ENCODE measurements around the gene GARNL3. TPM values are rescaled to one million over a fixed set of nuclear protein-coding genes. Genes with fewer than 3 reads are reported as not detected.

GARNL3 gene
- total RNA-seq, 1 donor from 2014 or later: 3.3 TPM

DNA sequence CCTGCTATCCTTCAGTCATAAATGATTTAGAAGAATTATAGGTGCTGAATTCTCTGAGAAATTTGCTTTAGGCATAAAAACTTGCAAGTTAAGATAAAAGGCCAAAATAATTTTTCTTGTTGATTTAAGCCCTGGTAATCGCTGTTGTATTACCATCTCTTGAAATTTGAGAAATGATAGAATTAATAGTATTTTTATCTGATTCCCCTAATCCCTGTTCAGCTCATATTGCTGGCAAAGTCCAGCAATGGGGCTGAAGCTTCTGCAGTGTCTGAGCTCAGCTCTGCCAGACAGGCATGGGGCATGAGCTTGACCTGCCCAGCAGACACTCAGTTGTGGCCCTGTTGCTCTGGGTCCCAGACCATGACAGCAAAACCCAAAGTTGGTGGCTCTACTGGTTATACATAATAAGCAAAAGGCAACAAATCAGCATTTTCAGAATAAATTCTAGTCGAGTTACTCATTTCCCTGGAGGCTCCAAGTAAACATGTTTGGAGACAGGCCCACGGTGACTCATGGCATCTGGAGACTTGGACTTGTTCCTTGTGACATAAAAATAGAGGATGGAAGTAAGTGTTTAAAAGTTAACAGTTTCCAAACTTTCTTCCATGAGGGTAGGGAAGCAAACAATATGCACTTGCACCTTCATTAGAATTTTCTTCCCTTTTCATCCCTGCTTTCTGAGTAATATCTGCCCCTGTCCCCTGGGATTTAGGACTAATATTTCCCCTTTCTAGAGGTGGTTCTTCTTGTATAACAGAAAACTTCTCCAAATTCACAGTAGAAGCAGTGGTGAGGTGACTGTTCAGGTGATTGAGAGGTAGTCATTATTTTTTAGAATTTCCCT is 72.2 kb downstream of the GARNL3 start:
- H3K4me3 Mint-ChIP-seq (ENCODE audit: unreplicated experiment): no peak overlapping the region
- peaks cover 2% of the 10 kb centered on the region for H3K27me3 Mint-ChIP-seq (ENCODE audit: unreplicated experiment)
- H3K4me1 Mint-ChIP-seq (ENCODE audit: unreplicated experiment): no peaks in the 10 kb centered on the region
- H3K36me3 Mint-ChIP-seq (ENCODE audit: low read depth, unreplicated experiment): no peaks in the 10 kb centered on the region
- TF ChIP-seq, protein P1, sequence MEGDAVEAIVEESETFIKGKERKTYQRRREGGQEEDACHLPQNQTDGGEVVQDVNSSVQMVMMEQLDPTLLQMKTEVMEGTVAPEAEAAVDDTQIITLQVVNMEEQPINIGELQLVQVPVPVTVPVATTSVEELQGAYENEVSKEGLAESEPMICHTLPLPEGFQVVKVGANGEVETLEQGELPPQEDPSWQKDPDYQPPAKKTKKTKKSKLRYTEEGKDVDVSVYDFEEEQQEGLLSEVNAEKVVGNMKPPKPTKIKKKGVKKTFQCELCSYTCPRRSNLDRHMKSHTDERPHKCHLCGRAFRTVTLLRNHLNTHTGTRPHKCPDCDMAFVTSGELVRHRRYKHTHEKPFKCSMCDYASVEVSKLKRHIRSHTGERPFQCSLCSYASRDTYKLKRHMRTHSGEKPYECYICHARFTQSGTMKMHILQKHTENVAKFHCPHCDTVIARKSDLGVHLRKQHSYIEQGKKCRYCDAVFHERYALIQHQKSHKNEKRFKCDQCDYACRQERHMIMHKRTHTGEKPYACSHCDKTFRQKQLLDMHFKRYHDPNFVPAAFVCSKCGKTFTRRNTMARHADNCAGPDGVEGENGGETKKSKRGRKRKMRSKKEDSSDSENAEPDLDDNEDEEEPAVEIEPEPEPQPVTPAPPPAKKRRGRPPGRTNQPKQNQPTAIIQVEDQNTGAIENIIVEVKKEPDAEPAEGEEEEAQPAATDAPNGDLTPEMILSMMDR (IDR thresholded peaks at IDR 0.05; ENCODE audit: unreplicated experiment): no peak
- no peak overlapping the region for H3K27ac Mint-ChIP-seq (ENCODE audit: unreplicated experiment)
- no peaks in the 10 kb centered on the region for H3K9me3 Mint-ChIP-seq (ENCODE audit: unreplicated experiment)
- DNase-seq (ENCODE audit: low spot score): no peak

GRCh38 chr9:127340721-127341120 is 76.1 kb downstream of the GARNL3 start:
- H3K9me3 Mint-ChIP-seq (ENCODE audit: unreplicated experiment): no peaks in the 10 kb centered on the region
- no peak overlapping the region for H3K27ac Mint-ChIP-seq (ENCODE audit: unreplicated experiment)
- no peak for DNase-seq (ENCODE audit: low spot score)
- TF ChIP-seq, protein P1 (IDR thresholded peaks at IDR 0.05; ENCODE audit: unreplicated experiment): no peak
- no peaks in the 10 kb centered on the region for H3K36me3 Mint-ChIP-seq (ENCODE audit: low read depth, unreplicated experiment)
- no peaks in the 10 kb centered on the region for H3K27me3 Mint-ChIP-seq (ENCODE audit: unreplicated experiment)
- no peak overlapping the region for H3K4me3 Mint-ChIP-seq (ENCODE audit: unreplicated experiment)
- no peaks in the 10 kb centered on the region for H3K4me1 Mint-ChIP-seq (ENCODE audit: unreplicated experiment)

GRCh38 chr9:127341152-127341551 is 76.6 kb downstream of the GARNL3 start:
- Mint-ChIP-seq H3K9me3 (ENCODE audit: unreplicated experiment) (no peaks in the 10 kb centered on the region), H3K4me1 (ENCODE audit: unreplicated experiment) (no peaks in the 10 kb centered on the region)
- TF ChIP-seq, protein P1 (IDR thresholded peaks at IDR 0.05; ENCODE audit: unreplicated experiment): no peak

DNA sequence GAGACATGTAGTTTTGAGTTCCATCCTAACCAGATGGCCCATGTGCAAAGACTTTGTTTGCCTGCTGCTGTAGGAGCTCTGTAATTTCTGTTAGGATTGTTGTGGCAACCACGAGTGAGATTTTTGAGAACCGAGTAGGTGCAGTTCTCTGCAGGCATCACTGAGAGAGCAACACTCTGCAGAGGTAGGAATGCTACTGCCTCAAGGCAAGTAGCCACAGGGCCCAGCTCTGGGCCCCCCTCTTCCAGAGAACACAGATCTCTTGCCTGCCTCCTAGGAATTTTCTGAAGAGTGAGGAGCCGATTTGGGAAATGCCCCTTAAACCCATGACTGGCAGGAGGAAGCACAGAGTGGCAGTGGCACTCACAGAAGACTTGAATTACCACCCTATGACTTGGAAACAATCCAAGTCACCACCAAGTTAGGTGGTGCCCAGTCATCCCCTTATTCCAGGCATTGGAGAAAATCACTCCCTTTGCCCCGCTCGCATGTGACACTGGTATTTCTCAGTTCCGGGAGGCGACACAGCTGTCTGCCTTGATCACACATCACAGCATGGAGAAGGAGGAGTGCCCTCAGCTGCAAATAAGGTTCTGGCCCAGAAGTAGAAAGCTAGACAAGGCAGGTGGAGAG is 79.9 kb downstream of the GARNL3 start:
- no peak overlapping the region for H3K27ac Mint-ChIP-seq (ENCODE audit: unreplicated experiment)
- H3K27me3 Mint-ChIP-seq (ENCODE audit: unreplicated experiment): no peaks in the 10 kb centered on the region
- no peaks in the 10 kb centered on the region for H3K36me3 Mint-ChIP-seq (ENCODE audit: low read depth, unreplicated experiment)
- H3K9me3 Mint-ChIP-seq (ENCODE audit: unreplicated experiment): no peaks in the 10 kb centered on the region
- H3K4me1 Mint-ChIP-seq (ENCODE audit: unreplicated experiment): no peaks in the 10 kb centered on the region
- DNase-seq (ENCODE audit: low spot score): no peak
- H3K4me3 Mint-ChIP-seq (ENCODE audit: unreplicated experiment): no peak overlapping the region
- TF ChIP-seq, protein P1 (IDR thresholded peaks at IDR 0.05; ENCODE audit: unreplicated experiment): no peak

More at GRCh38 chr9:127341152-127341551, 76.6 kb downstream of the GARNL3 start:
- Mint-ChIP-seq H3K4me3 (ENCODE audit: unreplicated experiment) (no peak overlapping the region), H3K27me3 (ENCODE audit: unreplicated experiment) (no peaks in the 10 kb centered on the region), H3K36me3 (ENCODE audit: low read depth, unreplicated experiment) (no peaks in the 10 kb centered on the region), H3K27ac (ENCODE audit: unreplicated experiment) (no peak overlapping the region)
- no peak for DNase-seq (ENCODE audit: low spot score)

DNA sequence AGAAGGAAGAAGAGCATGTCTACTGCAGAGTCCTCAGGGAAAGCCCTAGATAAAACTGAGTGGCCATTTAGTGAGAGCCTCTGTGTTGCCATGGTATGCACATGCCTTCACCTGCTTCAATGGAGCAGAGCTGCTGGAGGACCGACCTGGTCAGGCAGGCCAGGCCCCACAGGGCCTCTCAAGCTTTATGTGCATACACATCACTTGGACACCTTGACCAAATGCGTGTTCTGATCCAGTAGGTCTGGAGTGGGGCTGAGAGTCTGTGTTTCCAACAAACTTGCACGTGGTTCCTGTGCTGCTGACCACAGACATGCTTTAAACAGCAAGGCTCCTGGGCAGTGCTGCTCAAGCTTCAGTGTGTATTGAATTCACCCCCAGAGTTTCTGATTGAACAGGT is 81.0 kb downstream of the GARNL3 start:
- peaks cover 1% of the 10 kb centered on the region for H3K27me3 Mint-ChIP-seq (ENCODE audit: unreplicated experiment)
- H3K27ac Mint-ChIP-seq (ENCODE audit: unreplicated experiment): no peak overlapping the region
- no peak overlapping the region for H3K4me3 Mint-ChIP-seq (ENCODE audit: unreplicated experiment)
- no peaks in the 10 kb centered on the region for H3K4me1 Mint-ChIP-seq (ENCODE audit: unreplicated experiment)
- no peaks in the 10 kb centered on the region for H3K36me3 Mint-ChIP-seq (ENCODE audit: low read depth, unreplicated experiment)
- TF ChIP-seq, protein P1 (IDR thresholded peaks at IDR 0.05; ENCODE audit: unreplicated experiment): no peak
- H3K9me3 Mint-ChIP-seq (ENCODE audit: unreplicated experiment): no peaks in the 10 kb centered on the region
- DNase-seq (ENCODE audit: low spot score): no peak
